ENCODE data around the gene CLN6.

CLN6 gene

GRCh38 chr15:68209735-68210408 is 19.7 kb downstream of the CLN6 start:
- H3K79me1 ChIP-seq (ENCODE audit: low read length), result no peaks in the 10 kb centered on the region

GRCh38 chr15:68209272-68209671 is 20.3 kb downstream of the CLN6 start:
- Histone ChIP-seq H2BK12ac (ENCODE audit: low read length) (no peak overlapping the region), H3K36me3 (ENCODE audit: control insufficient read depth in 1 of 2, insufficient read depth in 2 of 2, low read length in 2 of 2) (peaks cover 12 to 17% of the 10 kb centered on the region in 2 experiments), H3K9me3 (ENCODE audit: insufficient read depth, low read depth, low read length) (no peaks in the 10 kb centered on the region), H4K91ac (ENCODE audit: low read depth, low read length) (no peak overlapping the region), H2AK5ac (ENCODE audit: low read length) (no peak overlapping the region), H3K14ac (ENCODE audit: low read length) (no peak overlapping the region), H2AFZ (ENCODE audit: insufficient read depth, low read length, poor library complexity) (no peak overlapping the region), H3K27ac (ENCODE audit: low read depth, low read length) (no peak overlapping the region), H3K4ac (ENCODE audit: low read depth, low read length) (no peak overlapping the region), H2BK120ac (ENCODE audit: insufficient read depth, low read length, poor library complexity) (no peak overlapping the region), H3K79me1 (ENCODE audit: low read length) (no peaks in the 10 kb centered on the region), H3K4me2 (ENCODE audit: low read length) (no peak overlapping the region), H4K8ac (ENCODE audit: low read depth, low read length) (no peak overlapping the region), H3K79me2 (ENCODE audit: control insufficient read depth, insufficient read depth, low read length, poor library complexity) (no peaks in the 10 kb centered on the region), H3K23ac (ENCODE audit: low read length) (no peak overlapping the region), H3K4me1 (ENCODE audit: control insufficient read depth in 1 of 2, insufficient read depth in 2 of 2, low read length in 2 of 2) (peaks cover 0 to 3% of the 10 kb centered on the region in 2 experiments), H3K4me3 (ENCODE audit: low read depth, low read length) (no peak overlapping the region), H2BK5ac (ENCODE audit: low read depth, low read length, poor library complexity) (no peak overlapping the region), H3K27me3 (ENCODE audit: insufficient read depth, low read length) (no peaks in the 10 kb centered on the region), H4K12ac (ENCODE audit: low read depth, low read length) (no peak overlapping the region), H3K9ac (ENCODE audit: low read length) (no peak overlapping the region), H3K18ac (ENCODE audit: low read length) (no peak overlapping the region)
- DNase-seq, result no peak
- no CpG with 5 or more reads among the region's 7 CpGs for WGBS (ENCODE audit: extremely low coverage, insufficient coverage, insufficient read length)

More at GRCh38 chr15:68209735-68210408, 19.7 kb downstream of the CLN6 start:
- H4K91ac ChIP-seq (ENCODE audit: low read depth, low read length), result no peak overlapping the region
- no peak overlapping the region for H3K4ac ChIP-seq (ENCODE audit: low read depth, low read length)
- no peak for DNase-seq
- H3K4me1 ChIP-seq (ENCODE audit: control insufficient read depth in 1 of 2, insufficient read depth in 2 of 2, low read length in 2 of 2), result peaks cover 0 to 3% of the 10 kb centered on the region in 2 experiments
- H3K18ac ChIP-seq (ENCODE audit: low read length), result no peak overlapping the region
- no peaks in the 10 kb centered on the region for H3K79me2 ChIP-seq (ENCODE audit: control insufficient read depth, insufficient read depth, low read length, poor library complexity)
- H2BK120ac ChIP-seq (ENCODE audit: insufficient read depth, low read length, poor library complexity), result no peak overlapping the region
- no peak overlapping the region for H2BK12ac ChIP-seq (ENCODE audit: low read length)
- no CpG with 5 or more reads among the region's 13 CpGs for WGBS (ENCODE audit: extremely low coverage, insufficient coverage, insufficient read length)
- H3K36me3 ChIP-seq (ENCODE audit: control insufficient read depth in 1 of 2, insufficient read depth in 2 of 2, low read length in 2 of 2), result peaks cover 12 to 17% of the 10 kb centered on the region in 2 experiments
- no peak overlapping the region for H4K12ac ChIP-seq (ENCODE audit: low read depth, low read length)
- no peak overlapping the region for H3K23ac ChIP-seq (ENCODE audit: low read length)
- no peaks in the 10 kb centered on the region for H3K9me3 ChIP-seq (ENCODE audit: insufficient read depth, low read depth, low read length)
- H2BK5ac ChIP-seq (ENCODE audit: low read depth, low read length, poor library complexity), result no peak overlapping the region
- no peaks in the 10 kb centered on the region for H3K27me3 ChIP-seq (ENCODE audit: insufficient read depth, low read length)
- H2AFZ ChIP-seq (ENCODE audit: insufficient read depth, low read length, poor library complexity), result no peak overlapping the region
- no peak overlapping the region for H2AK5ac ChIP-seq (ENCODE audit: low read length)
- no peak overlapping the region for H3K27ac ChIP-seq (ENCODE audit: low read depth, low read length)
- H4K8ac ChIP-seq (ENCODE audit: low read depth, low read length), result no peak overlapping the region
- no peak overlapping the region for H3K4me2 ChIP-seq (ENCODE audit: low read length)
- no peak overlapping the region for H3K14ac ChIP-seq (ENCODE audit: low read length)
- no peak overlapping the region for H3K9ac ChIP-seq (ENCODE audit: low read length)
- no peak overlapping the region for H3K4me3 ChIP-seq (ENCODE audit: low read depth, low read length)

- Histone ChIP-seq H2BK120ac (ENCODE audit: insufficient read depth, low read length, poor library complexity) (no peak overlapping the region), H4K91ac (ENCODE audit: low read depth, low read length) (no peak overlapping the region), H3K4me3 (ENCODE audit: low read depth, low read length) (no peak overlapping the region), H3K14ac (ENCODE audit: low read length) (no peak overlapping the region), H4K8ac (ENCODE audit: low read depth, low read length) (no peak overlapping the region), H3K4me2 (ENCODE audit: low read length) (no peak overlapping the region), H3K23ac (ENCODE audit: low read length) (no peak overlapping the region), H3K4me1 (ENCODE audit: control insufficient read depth in 1 of 2, insufficient read depth in 2 of 2, low read length in 2 of 2) (peaks cover 0 to 3% of the 10 kb centered on the region in 2 experiments), H3K79me2 (ENCODE audit: control insufficient read depth, insufficient read depth, low read length, poor library complexity) (no peaks in the 10 kb centered on the region), H4K12ac (ENCODE audit: low read depth, low read length) (no peak overlapping the region), H3K9me3 (ENCODE audit: insufficient read depth, low read depth, low read length) (no peaks in the 10 kb centered on the region), H2BK5ac (ENCODE audit: low read depth, low read length, poor library complexity) (no peak overlapping the region), H3K27me3 (ENCODE audit: insufficient read depth, low read length) (no peaks in the 10 kb centered on the region), H3K9ac (ENCODE audit: low read length) (no peak overlapping the region), H3K4ac (ENCODE audit: low read depth, low read length) (no peak overlapping the region), H2BK12ac (ENCODE audit: low read length) (no peak overlapping the region), H3K79me1 (ENCODE audit: low read length) (no peaks in the 10 kb centered on the region), H3K18ac (ENCODE audit: low read length) (no peak overlapping the region), H3K27ac (ENCODE audit: low read depth, low read length) (no peak overlapping the region), H2AK5ac (ENCODE audit: low read length) (no peak overlapping the region), H3K36me3 (ENCODE audit: control insufficient read depth in 1 of 2, insufficient read depth in 2 of 2, low read length in 2 of 2) (peaks cover 12 to 17% of the 10 kb centered on the region in 2 experiments), H2AFZ (ENCODE audit: insufficient read depth, low read length, poor library complexity) (no peak overlapping the region)
- no CpG with 5 or more reads among the region's 13 CpGs for WGBS (ENCODE audit: extremely low coverage, insufficient coverage, insufficient read length)
- no peak for DNase-seq
These were observed 20.8 kb downstream of the CLN6 start for GRCh38 chr15:68208636-68209240.

- peaks cover 12 to 16% of the 10 kb centered on the region in 2 experiments for H3K36me3 ChIP-seq (ENCODE audit: control insufficient read depth in 1 of 2, insufficient read depth in 2 of 2, low read length in 2 of 2)
- H3K4me2 ChIP-seq (ENCODE audit: low read length), result no peak overlapping the region
- no peak overlapping the region for H3K9ac ChIP-seq (ENCODE audit: low read length)
- H2AK5ac ChIP-seq (ENCODE audit: low read length), result no peak overlapping the region
- H3K4ac ChIP-seq (ENCODE audit: low read depth, low read length), result no peak overlapping the region
- no peak overlapping the region for H3K4me3 ChIP-seq (ENCODE audit: low read depth, low read length)
- no peak overlapping the region for H3K18ac ChIP-seq (ENCODE audit: low read length)
- no peaks in the 10 kb centered on the region for H3K27me3 ChIP-seq (ENCODE audit: insufficient read depth, low read length)
- no peak overlapping the region for H4K12ac ChIP-seq (ENCODE audit: low read depth, low read length)
- H2BK5ac ChIP-seq (ENCODE audit: low read depth, low read length, poor library complexity), result no peak overlapping the region
- no peak overlapping the region for H2AFZ ChIP-seq (ENCODE audit: insufficient read depth, low read length, poor library complexity)
- H3K79me1 ChIP-seq (ENCODE audit: low read length), result no peaks in the 10 kb centered on the region
- no peak overlapping the region for H4K8ac ChIP-seq (ENCODE audit: low read depth, low read length)
- H3K79me2 ChIP-seq (ENCODE audit: control insufficient read depth, insufficient read depth, low read length, poor library complexity), result no peaks in the 10 kb centered on the region
- H3K23ac ChIP-seq (ENCODE audit: low read length), result no peak overlapping the region
- H3K14ac ChIP-seq (ENCODE audit: low read length), result no peak overlapping the region
- no peak overlapping the region for H4K91ac ChIP-seq (ENCODE audit: low read depth, low read length)
- no peaks in the 10 kb centered on the region for H3K9me3 ChIP-seq (ENCODE audit: insufficient read depth, low read depth, low read length)
- no CpG with 5 or more reads among the region's 16 CpGs for WGBS (ENCODE audit: extremely low coverage, insufficient coverage, insufficient read length)
- no peak for DNase-seq
- peaks cover 0 to 3% of the 10 kb centered on the region in 2 experiments for H3K4me1 ChIP-seq (ENCODE audit: control insufficient read depth in 1 of 2, insufficient read depth in 2 of 2, low read length in 2 of 2)
- no peak overlapping the region for H2BK12ac ChIP-seq (ENCODE audit: low read length)
- no peak overlapping the region for H3K27ac ChIP-seq (ENCODE audit: low read depth, low read length)
- H2BK120ac ChIP-seq (ENCODE audit: insufficient read depth, low read length, poor library complexity), result no peak overlapping the region
These were observed 21.4 kb downstream of the CLN6 start for GRCh38 chr15:68208136-68208535.
